HG03095 (cell line): ENCODE results near the gene MAP3K10.

Experiments
- ATAC-seq: cut with Tn5 transposase; IDR thresholded peaks from one replicate; pipeline ENCODE4 v1.9.1; 2021; ENCODE audit warnings: moderate library complexity; ENCODE audit not compliant: unreplicated experiment

The MAP3K10 gene

DNA sequence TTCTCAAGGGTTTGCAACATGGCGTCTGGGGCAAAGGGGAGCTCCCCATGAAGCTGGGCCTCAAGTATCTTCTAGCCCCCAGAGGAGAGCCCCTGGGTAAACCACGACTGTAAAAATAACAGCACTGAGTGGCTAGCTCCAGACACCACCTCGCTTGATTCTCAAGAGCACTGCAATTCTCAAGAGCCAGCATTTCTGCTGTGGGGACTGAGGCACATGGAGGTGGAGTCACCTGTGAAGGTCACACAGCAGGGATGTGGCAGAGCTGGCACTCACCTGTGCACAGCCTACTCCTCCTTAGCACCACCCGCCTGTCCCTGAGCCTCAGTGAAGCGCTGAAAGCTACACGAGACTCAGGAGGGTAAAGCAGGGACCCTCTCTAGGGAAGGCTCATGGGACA is 56.0 kb downstream of the MAP3K10 start:
- ATAC-seq: no peak

DNA sequence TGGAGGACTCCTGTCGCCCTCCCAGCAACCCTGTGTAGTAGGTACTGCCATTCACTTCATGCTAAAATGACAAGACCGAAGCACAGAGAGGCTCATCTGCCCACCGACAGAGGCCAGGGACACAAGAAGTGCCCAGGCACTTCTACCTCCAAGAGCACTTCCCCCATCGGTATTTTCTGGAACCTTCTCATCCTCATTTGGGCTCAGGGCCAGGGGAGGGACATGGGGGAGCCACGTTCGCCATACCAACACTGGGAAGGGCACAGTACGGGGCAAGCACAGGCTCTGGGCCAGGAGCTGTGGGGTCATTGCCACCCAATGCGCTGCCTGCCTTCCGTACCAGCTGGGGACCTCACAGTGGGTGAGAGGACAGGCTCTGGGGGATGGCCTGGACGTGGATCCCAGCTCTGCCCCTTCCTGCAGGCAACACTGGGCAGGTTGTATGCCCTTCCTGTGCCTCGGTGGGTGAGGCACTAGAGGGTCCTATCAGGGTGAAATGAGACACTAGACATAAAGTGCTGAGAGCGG is 56.6 kb downstream of the MAP3K10 start:
- ATAC-seq: no peak

DNA sequence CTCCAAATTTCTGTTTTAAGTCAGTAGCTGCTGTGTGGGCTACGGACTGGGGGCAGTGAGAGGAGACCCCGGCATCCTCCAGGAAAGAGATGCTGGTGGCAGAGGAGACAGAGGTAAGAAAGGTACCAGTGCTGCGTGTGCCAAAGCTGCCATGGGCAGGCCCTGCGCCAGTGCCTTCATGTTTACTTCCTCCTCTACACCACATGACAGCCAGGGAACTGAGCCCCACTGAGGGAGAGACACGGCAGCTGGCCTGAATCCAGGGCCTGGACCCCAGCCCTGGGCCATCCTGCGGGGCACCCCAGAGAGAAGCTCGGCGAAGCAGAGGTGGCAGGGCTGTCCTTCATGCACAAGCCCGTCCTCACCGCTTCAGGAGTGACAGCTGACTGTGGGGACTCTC is 58.0 kb downstream of the MAP3K10 start:
- no peak for ATAC-seq

DNA sequence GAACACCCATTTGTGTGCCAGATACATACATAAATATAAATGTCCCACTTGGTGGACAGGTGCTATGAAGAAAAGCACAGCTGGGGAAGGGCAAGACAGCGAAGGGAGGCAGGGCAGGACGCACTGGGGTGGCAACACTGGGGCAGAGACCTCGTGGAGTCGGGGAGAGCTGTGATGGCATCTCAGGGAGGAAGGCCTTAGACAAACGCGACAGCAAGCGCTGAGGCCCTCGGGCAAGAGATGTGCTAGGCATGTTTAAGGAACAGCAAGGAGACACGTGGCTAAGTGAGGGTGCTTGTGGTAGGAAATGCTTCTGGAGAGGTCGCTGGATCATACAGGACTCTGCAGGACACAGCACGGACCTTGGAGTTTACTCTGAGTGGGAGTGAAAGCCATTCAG is 58.6 kb downstream of the MAP3K10 start:
- no peak for ATAC-seq

DNA sequence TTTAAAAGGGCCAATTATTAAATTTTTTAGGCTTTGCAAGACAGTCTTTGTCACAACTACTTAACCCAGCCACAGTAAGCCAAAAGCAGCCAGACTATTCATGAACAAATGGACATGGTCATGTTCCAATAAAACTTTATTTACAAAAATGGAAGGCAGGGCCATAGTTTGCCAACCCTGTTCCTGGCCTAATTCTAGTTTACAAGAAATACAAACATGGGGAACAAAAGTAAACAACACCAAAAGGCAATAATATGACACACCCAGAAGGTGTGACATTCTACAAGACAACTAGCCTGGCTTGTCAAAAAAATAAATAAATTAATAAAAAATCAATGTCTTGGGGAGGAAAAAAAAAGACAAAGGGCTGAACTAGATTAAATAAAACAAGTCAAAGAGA is 60.0 kb downstream of the MAP3K10 start:
- ATAC-seq: no peak

DNA sequence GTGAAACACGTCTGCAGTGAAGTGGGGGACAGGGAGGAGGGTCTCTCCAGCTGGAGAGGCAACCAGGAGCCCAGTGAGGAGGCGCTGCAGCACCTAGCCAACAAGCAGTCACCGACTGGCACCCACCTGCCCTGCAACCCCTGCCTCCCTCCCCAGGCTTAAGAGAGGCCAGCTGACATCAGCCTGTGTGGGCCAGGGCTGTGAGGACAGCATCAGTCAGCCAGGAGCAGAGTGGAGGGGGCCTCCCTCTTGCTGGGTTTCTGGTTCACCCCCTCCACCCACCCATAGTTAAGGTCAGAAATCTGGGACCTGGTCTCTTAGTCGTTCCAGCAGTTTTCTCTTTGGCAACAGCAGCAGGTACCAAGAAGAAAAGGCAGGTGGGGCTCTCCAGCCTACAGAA is 60.8 kb downstream of the MAP3K10 start:
- no peak for ATAC-seq

DNA sequence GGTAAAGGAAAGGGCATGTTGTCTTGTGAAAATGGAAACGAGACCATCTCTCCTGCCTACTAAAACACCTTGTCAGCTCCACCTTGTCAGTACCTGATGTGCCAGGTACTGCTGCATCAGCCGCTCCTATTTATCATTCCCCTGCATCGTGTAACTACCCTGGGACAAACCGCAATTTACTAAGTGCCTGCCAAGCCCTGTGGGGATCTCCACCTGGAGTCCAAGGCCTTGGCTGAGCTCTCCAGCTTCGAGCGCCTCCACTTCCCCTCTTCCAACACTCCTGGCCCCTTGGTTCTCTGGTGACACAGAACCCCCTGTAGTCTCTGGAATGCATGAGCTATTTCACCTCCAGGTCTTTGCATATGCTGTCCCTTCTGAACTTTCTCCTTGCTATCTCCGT is 61.2 kb downstream of the MAP3K10 start:
- no peak for ATAC-seq

DNA sequence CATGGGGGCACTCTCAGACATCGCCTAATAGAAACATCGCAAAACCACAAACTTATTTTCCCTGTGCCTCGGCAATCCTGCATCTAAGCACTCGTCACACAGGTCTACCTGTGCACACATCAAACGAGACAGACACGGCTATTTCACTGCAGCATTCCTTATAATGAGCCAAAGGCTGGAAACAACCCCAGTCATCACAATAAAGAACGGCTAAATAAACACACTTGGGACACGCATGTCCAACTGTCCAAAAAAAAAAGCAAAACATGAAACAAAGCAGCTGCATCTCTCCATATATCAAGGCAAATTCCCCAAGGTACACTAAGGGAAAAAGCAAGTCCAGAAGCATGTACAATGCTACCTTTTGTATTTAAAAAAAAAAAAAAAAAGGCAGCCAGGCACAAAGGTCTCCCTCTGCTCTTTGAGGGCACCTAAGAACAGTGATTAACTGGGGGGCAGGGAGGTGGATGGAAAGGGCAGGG is 62.4 kb downstream of the MAP3K10 start:
- no peak for ATAC-seq

DNA sequence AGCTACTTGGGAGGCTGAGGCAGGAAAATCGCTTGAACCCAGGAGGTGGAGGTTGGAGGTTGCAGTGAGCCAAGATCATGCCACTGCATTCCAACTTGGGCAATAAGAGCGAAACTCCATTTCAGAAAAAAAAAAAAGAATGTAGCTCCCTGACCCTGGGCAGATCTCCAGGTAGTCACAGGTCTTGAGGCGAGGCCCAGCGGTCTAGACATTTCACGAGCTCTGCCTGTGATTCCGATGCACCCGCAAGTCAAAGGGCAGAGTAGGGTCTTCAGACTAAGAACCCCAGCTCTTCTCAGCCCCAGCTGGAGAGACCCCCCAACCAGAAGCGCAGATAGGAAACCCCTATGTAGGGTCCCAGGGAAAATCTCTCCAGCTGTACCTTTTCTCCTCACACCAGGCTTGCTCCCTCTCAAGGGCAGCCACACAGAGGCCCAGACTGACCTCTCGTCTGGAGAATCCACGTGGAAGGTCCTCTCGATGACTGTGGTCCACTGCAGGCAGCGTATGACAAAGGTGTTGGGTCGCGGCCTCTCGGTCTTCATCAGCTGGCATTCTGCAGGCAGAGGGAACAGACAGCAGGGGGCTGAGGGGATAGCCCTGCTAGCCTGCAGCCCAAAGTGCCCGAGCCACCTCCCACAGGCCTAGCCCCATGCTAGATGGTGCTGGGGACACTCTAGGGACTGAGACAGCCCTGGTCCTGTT is 63.6 kb downstream of the MAP3K10 start:
- no peak for ATAC-seq

DNA sequence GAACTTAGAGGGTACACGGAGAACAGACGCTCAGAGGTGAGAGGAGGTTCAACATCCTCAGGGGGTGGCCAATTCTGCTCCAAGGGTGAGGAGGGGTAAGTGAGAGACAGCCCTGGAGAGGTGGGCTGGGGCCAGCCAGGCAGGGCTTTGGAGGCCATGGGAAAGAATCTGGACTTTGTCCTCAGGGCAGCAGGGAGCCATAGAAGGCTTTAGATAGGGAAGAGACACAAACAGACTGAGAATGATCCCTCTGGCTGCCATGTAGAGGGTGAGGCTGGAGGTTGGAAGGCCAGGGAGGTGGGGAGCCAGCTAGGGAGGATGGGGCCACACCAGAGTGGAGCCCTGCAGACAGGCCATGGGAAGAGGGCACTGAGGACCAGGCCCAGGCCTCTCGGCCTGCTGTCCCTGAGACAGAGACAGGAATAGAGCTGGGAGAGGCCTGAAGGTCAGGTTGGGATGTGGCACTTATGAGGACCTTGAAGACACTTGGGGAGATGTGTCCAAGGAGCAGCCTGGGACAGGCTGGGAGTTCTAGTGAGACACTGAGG is 64.5 kb downstream of the MAP3K10 start:
- no peak for ATAC-seq

DNA sequence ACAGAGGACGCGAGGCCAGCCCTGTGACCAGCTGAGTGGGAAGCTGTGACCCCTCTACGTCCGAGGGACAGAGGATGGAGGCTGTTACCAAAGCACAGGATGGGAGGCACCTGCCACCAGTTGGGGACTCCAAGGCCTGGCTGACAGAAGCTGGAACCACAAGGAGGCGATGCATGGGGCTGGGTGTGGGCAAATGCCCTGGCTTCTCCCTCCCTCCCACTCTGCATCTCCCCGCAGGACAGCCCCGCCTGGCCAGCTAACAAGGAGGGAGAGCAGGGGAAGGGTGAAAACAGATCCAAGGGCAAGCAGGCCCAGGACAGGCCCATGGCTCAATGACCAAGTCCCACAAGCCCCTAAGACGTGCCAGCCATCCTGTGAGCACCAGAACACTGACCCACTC is 65.3 kb downstream of the MAP3K10 start:
- ATAC-seq: no peak

DNA sequence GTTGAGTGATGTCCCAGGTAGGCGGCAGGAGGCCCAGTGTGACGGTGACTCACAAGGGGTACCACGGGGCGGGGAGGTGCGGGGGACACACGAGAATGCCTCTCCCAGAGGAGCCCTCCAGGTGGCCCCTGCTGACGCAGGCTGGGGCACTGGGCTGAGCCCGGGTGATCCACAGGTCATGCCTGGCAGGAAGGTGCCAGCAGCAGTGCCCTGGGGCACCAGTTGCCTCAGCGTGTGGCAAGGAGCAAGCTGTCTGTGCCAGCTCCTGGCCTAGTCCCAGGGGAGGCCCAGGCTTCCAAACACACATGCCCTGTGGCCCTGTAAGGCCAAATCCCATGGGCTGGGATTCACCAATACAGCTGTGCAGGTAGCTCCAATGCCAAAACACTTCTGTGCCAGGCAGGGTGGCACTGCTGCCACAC is 65.9 kb downstream of the MAP3K10 start:
- no peak for ATAC-seq

DNA sequence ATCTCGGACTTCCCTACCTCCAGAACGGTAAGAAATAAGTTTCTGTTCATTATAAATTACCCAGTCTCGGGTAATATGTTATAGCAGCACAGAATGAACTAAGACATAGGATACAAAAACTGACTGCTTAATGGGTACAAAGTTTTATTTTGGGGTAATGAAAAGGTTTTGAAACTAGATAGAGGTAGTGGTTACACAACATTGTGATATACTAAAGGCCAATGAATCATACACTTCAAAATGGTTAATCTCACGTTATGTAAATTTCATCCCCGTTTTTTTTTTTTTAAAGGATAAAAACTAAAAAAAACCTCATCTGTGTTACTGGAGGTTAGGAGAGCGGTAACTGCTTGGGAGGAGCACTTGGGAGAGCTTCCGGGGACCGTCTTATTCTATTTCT is 70.4 kb downstream of the MAP3K10 start:
- no peak for ATAC-seq

DNA sequence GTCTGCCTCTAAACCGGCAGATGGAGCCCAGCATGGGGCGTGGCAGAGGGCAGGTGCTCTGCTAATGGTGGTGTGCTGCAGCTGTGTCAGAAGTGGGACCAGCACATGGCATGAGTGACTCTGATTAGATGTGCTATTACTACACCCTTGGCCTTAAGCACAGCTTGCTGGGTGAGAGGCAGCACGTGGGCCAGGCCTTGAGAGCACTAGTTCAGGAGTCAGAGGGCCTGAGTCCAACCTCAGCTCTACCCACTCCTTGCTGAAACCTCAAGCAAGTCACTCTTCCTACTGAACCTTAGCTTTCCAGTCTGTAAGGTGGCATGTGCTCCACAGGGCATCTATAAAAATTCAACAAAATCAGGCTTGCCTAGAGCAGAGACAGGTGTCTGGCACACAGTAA is 71.2 kb downstream of the MAP3K10 start:
- no peak for ATAC-seq

DNA sequence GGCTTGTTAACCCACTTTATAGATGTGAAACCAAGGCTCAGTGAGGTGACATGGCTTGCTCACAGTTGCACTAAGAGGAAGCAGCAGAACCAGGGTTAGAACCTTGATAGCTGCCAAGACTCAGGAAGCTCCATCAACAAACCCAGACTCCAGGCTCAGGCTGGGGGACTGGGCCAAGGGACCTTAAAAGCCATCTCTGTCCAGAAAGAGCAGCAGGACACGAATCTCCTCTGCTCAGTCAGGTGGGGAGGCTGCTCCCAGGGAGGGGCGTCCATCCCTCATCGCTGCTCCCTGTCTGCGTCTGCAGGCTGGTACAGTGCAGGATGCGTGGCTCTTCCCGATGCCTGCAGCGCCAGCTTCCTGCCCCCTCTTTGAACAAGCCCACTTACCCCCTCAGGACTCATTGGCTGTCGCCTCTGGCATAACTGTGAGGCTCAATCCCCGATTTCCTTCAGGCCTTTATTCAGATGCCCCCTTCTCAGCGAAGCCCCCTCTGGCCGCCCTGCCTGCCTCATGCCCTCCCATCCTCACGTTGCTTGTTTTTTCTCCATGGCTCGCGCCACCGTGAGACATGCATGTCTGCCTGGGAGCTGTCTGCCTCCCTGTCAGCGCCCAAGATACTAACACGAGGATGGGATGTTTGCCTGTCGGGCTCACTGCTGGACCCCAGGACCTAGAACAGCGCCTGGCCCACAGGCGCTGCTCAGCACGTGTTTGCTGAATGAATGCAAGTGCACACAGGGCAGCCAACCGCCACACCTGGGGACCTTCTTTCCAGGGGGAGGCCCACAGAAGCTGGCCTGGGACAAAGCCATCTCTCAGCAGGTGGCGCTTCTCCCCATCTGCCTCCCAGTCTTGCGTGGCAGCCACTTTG is 72.5 kb downstream of the MAP3K10 start:
- no peak for ATAC-seq

DNA sequence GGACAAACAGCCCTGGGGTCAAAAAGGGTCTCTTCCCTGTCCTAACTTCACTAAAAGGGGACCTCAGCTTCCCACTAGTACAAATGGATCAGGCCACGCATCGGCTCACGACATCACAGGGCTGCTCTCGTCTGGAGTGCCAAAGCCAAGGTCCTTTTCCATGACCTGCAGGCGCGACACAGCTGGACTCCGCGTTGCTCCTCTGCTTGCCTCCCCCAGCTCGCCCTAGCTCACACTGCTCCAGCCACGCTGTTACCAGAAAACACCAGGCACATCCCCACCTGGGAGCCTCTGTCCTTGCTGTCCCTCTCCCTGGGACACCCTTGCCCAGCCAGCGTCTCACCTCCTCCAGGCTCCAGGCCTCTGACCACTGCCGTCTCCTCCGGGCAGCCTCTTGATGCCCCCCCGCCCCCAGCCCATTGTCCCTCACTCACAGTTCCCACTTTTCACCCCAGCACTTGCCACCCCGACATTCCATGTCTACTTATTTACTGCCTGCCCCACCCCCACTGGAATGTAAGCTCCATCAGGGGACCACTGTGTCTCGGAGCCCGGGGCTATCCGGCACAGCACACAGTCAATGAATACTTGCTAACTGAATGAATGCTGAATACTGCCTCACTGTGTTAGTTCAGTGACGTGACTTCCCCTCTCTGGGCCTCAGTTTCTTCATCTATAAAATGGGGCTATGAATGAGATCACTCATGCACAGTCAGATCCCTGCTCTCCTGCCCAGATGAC is 73.3 kb downstream of the MAP3K10 start:
- no peak for ATAC-seq
